ENCODE data around the gene LTB4R.

LTB4R gene

GRCh38 chr14:24279301-24280186, 31.8 kb upstream of the LTB4R start:
- DNase-seq = no peak

DNA sequence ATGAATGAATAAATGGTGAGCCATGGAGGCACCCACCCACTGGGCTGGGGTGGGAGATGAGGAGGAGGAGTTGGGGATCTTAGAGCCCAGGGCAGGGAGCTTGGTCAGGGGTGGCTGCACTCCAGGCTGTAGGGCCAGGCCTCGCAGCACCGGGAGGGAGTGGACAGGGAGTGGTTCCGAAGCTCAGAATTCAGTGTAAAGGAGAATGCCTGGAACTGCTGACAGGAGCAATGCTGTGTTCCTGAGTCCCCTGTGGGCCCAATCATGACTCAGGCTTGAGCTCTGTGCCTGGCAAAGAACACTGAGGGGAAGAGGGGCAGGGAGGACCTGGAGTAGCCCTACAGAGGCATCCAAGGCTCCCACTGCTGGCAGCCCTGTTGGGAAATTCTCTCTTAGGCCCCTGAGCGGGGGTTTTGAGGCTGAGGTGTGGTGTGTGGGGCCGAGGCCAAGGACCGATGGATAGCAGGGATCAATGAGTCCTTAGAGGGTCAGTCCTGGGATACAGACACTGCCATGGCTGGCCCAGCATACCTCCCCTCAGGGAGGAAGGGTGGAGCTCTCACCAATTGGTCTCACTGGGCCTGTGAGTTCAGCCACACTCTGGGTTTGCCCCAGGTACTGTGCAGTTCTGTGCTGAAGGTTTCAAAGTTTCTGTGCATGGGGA, 30.4 kb upstream of the LTB4R start:
- DNase-seq = no peak

- no peak for DNase-seq
Observed at GRCh38 chr14:24281636-24282035, 29.7 kb upstream of the LTB4R start.

GRCh38 chr14:24282736-24283135, 28.6 kb upstream of the LTB4R start:
- DNase-seq = no peak

- no peak for DNase-seq
Observed at GRCh38 chr14:24283796-24284460, 27.4 kb upstream of the LTB4R start.

- DNase-seq = no peak
Observed at GRCh38 chr14:24284501-24285035, 26.7 kb upstream of the LTB4R start.

DNA sequence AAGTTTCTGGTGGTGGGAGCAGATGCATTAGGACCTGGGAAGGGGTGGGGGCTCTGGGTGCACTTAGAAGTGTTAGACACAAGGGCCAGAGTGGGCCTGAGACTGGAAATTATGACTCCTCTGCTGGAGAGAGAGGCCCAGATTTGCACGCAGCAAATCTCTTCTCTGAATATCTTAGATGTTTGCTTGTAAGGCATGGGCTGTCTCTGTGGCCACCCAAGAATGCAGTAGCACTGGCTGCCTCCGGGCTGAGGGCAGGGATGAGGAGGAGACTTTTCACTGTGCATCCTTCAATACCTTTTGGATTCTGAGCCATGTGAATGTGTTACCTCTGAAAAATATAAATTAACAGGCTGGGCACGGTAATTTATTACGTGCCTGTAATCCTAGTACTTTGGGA, 26.0 kb upstream of the LTB4R start:
- no peak for DNase-seq

DNA sequence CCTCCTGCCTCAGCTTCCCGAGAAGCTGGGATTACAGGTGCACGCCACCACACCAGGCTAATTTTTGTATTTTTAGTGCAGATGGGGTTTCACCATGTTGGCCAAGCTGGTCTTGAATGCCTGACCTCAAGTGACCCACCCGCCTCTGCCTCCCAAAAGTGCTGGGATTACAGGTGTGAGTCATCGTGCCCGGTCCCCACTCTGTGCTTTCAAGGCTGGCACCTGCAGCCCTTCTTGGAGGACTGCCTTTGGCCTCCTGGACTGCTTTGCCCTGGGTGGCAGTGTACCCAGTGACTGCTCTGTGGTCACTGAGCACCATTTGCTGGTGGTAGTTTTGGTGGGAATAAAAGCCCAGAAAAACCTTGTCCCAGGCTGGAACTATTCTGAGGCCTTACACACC, 24.3 kb upstream of the LTB4R start:
- DNase-seq = no peak

DNA sequence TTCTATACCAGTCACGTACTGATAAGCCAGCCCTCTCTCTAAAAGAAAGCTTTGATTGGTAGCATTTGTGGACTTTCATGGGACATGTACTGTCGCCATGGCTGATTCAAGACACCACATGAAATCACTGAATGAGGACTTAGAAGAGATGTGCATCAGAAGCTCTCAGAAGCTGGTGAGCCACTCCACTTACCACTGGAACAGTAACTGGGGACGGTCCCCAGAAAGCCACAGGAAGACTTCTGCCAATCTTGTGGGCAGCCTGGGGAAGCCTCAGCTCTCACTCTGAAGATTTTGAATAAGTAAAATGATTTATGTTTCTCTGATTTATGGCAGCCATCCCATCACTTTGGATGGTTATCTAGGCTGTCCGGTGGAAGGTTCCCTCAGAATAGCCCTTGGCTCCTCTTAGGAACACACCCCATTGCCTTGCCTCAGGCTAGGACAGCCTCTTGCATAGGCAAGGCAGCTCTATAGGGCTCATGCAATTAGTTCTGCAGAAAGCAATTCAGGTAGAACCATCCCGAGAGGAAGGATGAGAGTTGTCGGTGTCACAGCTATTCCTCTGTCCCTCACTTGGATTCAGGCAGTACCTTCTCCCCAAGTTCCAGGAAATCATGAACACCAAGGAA, 21.5 kb upstream of the LTB4R start:
- DNase-seq = no peak

DNA sequence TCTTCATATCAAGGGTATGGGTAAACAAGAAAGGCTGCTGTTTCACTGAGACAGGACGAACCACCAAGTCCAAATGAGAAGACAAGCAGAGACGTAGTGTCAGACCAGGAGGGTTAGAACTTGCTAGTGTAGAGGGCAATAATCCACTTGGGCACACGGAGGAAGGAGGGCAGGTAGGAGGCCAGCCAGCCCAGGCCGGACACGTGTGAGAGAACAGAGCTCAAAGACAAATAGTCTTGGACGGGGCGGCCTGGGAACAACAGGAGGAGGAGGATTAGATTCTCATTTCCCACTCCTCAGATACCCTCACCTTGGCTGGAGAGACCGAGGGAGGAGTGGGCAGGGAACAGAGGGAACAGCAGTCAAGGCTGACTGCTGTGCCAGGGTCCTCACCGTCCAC, 20.6 kb upstream of the LTB4R start:
- DNase-seq = no peak

DNA sequence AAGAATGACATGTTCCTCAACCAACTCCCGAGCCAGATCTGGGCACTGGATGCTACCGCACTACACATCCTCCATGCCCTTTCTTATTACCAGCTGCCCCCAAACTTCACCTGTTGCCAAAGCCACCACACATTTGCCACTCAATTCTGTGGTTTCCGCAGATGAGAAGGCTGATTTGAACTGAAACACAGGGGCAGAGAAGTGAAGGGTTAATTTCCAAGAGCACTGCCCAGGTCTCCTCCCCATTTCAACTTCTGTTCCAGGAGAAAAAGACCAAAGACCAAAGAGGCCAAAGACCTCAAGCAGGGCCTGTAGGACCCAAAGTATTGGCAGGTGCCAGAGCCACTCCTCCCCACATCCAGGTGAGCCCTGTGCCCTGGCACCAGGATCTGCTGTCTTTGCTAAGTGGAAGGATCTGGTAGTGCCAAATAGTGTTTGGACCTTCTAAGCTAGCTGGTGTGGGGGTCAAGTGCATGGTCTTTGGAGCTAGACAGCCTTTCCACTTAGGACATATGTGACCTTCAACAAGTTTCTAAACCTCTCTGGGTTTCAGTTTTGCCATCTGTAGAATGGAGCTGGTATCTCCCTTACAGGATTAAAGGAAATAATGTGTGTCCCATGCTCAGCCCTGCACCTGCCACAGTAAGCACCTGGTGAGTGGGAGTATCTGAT, 19.7 kb upstream of the LTB4R start:
- no peak for DNase-seq

DNA sequence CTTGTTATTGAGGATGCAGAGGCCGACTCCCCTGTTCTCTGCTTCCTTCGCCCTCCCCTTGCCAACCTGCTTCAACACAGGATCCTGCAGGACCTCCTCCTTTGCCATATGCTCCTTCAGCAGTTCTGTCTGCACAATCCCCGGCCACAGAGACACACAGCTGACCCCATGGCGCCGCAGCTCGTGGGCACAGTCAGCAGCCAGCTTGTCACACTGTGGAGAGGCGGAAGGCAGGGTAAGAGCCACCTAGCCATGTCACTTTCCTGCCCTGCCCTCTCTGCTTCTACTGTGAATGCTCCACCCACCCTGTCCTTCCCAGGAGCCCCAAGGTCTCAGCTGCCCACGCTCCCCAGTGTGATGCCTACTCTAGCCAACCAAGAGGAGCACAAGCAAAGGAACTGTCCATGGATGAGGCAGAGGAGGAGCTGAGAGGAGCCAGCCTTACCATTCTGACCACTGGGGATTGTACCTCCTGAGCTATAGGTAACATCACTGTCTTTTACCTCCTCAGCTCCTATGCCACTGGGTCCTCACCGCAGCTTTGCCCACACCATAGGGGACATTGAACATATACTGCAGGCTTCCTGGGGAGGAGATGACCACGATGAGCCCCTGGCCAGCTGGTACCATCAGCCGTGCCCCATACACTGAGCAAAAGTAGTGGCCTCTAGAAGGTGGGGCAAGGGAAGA, 19.0 kb upstream of the LTB4R start:
- no peak for DNase-seq

- DNase-seq = no peak
Observed at GRCh38 chr14:24293525-24293924, 17.8 kb upstream of the LTB4R start.

GRCh38 chr14:24296341-24297157, 14.8 kb upstream of the LTB4R start:
- peak; percentile 68 for DNase-seq

GRCh38 chr14:24297190-24297964, 13.9 kb upstream of the LTB4R start:
- peak; percentile 26 for DNase-seq

- peak; percentile 15 for DNase-seq
Observed at GRCh38 chr14:24298892-24299254, 12.4 kb upstream of the LTB4R start.

- DNase-seq = peak; percentile 72
Observed at GRCh38 chr14:24299255-24300191, 11.8 kb upstream of the LTB4R start, which contains the start of the genes DHRS1 and NOP9. Gene DHRS1 (minus strand): TSS chr14:24299780. CDS start chr14:24299106, 674 bp downstream. Gene NOP9 (plus strand): TSS chr14:24299850. CDS start chr14:24299955, 105 bp downstream.

- no peak for DNase-seq
Observed at GRCh38 chr14:24300326-24300980, 10.8 kb upstream of the LTB4R start.
